Measurements from ENCODE around the gene FERMT2. TPM values are rescaled to one million over a fixed set of nuclear protein-coding genes. Genes with fewer than 3 reads are reported as not detected.

Gene FERMT2
- total RNA-seq, 1 donor from 2014 or later, result 166 TPM

DNA sequence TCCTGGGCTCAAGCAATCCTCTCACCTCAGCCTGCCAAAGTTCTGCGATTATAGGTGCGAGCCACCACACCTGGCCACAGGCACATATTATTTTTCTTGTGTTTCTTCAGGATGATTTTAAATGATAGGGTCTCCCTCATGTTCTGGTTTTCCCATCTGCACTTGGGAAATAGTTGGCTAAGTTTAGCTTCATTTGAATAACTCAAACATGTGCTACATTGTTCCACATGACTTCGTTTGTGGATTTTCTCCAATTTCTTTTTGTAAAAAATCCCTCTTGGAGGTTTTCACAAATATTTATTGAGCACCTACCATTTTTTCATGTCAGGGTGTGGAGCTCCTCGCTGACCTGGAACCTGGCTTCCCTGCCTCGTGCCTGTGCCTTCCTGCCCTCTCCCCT, 104.3 kb downstream of the FERMT2 start:
- Histone ChIP-seq H3K9ac (no peak overlapping the region), H3K36me3 (no peaks in the 10 kb centered on the region), H4K20me1 (ENCODE audit: low read depth) (no peaks in the 10 kb centered on the region), H3K4me3 (no peak overlapping the region), H3K9me3 (ENCODE audit: low read depth) (no peaks in the 10 kb centered on the region), H3K27ac (no peak overlapping the region), H3K79me2 (ENCODE audit: low read depth) (no peaks in the 10 kb centered on the region), H3F3A (ENCODE audit: low read depth) (peaks cover 12% of the 10 kb centered on the region), H3K4me2 (no peak overlapping the region), H2AFZ (replicated peaks) (no peak overlapping the region), H3K27me3 (no peaks in the 10 kb centered on the region), H3K4me1 (peaks cover 12% of the 10 kb centered on the region)
- no peaks in the 10 kb centered on the region for H3K36me3 Mint-ChIP-seq
- no peak overlapping the region for H3K4me3 Mint-ChIP-seq
- no peak overlapping the region for H3K27ac Mint-ChIP-seq
- peaks cover 10% of the 10 kb centered on the region for H3K27me3 Mint-ChIP-seq (ENCODE audit: insufficient read depth, low read depth)
- peaks cover 4% of the 10 kb centered on the region for H3K9me3 Mint-ChIP-seq
- no peak for DNase-seq (ENCODE audit: low spot score)
- H3K4me1 Mint-ChIP-seq, result peaks cover 16% of the 10 kb centered on the region
- no peak for TF ChIP-seq EZH2 (IDR thresholded peaks at IDR 0.05)
- no peak for TF ChIP-seq EZH2phosphoT487 (IDR thresholded peaks at IDR 0.05)
- TF ChIP-seq, protein P1, sequence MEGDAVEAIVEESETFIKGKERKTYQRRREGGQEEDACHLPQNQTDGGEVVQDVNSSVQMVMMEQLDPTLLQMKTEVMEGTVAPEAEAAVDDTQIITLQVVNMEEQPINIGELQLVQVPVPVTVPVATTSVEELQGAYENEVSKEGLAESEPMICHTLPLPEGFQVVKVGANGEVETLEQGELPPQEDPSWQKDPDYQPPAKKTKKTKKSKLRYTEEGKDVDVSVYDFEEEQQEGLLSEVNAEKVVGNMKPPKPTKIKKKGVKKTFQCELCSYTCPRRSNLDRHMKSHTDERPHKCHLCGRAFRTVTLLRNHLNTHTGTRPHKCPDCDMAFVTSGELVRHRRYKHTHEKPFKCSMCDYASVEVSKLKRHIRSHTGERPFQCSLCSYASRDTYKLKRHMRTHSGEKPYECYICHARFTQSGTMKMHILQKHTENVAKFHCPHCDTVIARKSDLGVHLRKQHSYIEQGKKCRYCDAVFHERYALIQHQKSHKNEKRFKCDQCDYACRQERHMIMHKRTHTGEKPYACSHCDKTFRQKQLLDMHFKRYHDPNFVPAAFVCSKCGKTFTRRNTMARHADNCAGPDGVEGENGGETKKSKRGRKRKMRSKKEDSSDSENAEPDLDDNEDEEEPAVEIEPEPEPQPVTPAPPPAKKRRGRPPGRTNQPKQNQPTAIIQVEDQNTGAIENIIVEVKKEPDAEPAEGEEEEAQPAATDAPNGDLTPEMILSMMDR (IDR thresholded peaks at IDR 0.05), result no peak

DNA sequence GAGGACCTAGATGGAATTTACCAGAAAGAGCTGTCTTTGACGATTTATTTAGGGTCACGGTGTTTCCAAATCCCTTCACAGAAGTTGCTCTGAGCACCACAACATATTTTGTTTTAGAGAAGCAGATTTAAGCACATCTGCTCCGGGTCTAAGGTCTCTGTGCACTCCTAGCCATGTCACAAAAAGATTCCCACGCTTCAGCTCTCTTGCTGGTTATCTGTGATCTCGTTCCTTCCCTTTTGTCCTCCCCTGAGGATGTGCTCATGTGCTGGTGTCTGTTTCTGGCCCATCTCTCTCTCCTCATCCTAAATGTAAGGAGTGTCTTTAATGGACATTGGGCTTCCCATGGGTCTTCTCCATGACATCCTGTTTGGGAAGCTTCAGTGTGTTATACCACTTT, 105.8 kb downstream of the FERMT2 start:
- no peak overlapping the region for H3K4me2 ChIP-seq
- TF ChIP-seq EZH2phosphoT487 (IDR thresholded peaks at IDR 0.05), result no peak
- TF ChIP-seq EZH2 (IDR thresholded peaks at IDR 0.05), result no peak
- TF ChIP-seq, protein P1 (IDR thresholded peaks at IDR 0.05), result no peak
- H3K9ac ChIP-seq, result no peak overlapping the region
- H3F3A ChIP-seq (ENCODE audit: low read depth), result peaks cover 12% of the 10 kb centered on the region
- H3K4me3 ChIP-seq, result no peak overlapping the region
- H3K4me1 ChIP-seq, result peaks cover 12% of the 10 kb centered on the region
- H3K27ac ChIP-seq, result no peak overlapping the region
- H4K20me1 ChIP-seq (ENCODE audit: low read depth), result no peaks in the 10 kb centered on the region
- H3K79me2 ChIP-seq (ENCODE audit: low read depth), result no peaks in the 10 kb centered on the region
- H3K36me3 ChIP-seq, result no peaks in the 10 kb centered on the region
- Mint-ChIP-seq H3K36me3 (no peaks in the 10 kb centered on the region), H3K4me3 (no peak overlapping the region), H3K27me3 (ENCODE audit: insufficient read depth, low read depth) (peaks cover 10% of the 10 kb centered on the region), H3K9me3 (peaks cover under 1% of the 10 kb centered on the region), H3K4me1 (peaks cover 16% of the 10 kb centered on the region), H3K27ac (no peak overlapping the region)
- peak overlapping the region; percentile 44 for H2AFZ ChIP-seq (replicated peaks)
- no peaks in the 10 kb centered on the region for H3K9me3 ChIP-seq (ENCODE audit: low read depth)
- DNase-seq (ENCODE audit: low spot score), result no peak
- no peaks in the 10 kb centered on the region for H3K27me3 ChIP-seq

DNA sequence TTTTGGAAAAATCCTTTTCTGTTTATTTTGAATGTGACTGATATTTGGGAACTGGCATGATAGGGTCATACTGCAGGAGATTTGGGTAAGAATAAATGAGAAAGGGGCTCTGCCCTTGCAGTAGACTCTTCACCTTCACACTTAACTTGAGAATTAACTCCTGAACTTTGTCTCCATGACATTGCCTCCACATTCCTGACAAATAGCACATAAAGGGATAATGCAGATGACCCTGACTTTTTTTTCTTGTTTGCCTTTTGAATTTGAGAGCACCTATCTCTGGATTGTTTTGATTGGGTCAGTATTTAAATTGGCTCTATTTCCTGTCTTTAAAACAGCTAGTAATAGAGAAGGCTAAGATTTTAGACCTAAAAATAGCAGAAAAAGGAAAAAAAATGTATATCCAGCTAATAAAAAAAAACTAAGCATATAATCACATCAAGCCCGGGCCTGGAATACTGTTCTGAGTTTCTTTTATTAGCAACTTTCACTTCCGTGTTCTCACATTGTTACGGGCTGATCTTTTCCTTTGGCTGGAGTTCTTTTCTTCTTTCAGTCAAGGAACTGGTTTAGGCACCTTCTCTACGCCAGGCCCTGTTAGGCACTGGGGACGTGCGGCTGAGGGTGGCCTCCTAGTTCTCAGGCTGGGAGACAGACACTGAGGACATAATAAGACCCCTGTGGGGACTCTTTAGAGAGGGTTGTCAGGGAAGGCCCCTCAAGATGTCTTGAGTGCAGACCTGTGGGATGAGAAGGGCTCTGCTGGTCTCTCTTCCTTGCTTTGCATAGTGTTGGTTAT, 106.4 kb downstream of the FERMT2 start:
- H3K27ac ChIP-seq, result no peak overlapping the region
- H3K9ac ChIP-seq, result no peak overlapping the region
- H3K27me3 Mint-ChIP-seq (ENCODE audit: insufficient read depth, low read depth), result peaks cover 10% of the 10 kb centered on the region
- no peaks in the 10 kb centered on the region for H3K36me3 ChIP-seq
- no peak overlapping the region for H3K4me3 ChIP-seq
- no peak for TF ChIP-seq EZH2 (IDR thresholded peaks at IDR 0.05)
- TF ChIP-seq, protein P1 (IDR thresholded peaks at IDR 0.05), result no peak
- TF ChIP-seq EZH2phosphoT487 (IDR thresholded peaks at IDR 0.05), result no peak
- H2AFZ ChIP-seq (replicated peaks), result peak overlapping the region; percentile 44
- peaks cover 5% of the 10 kb centered on the region for H3K9me3 Mint-ChIP-seq
- H3K9me3 ChIP-seq (ENCODE audit: low read depth), result no peaks in the 10 kb centered on the region
- no peaks in the 10 kb centered on the region for H4K20me1 ChIP-seq (ENCODE audit: low read depth)
- H3K4me1 Mint-ChIP-seq, result peaks cover 16% of the 10 kb centered on the region
- no peak overlapping the region for H3K4me2 ChIP-seq
- no peaks in the 10 kb centered on the region for H3K36me3 Mint-ChIP-seq
- no peaks in the 10 kb centered on the region for H3K79me2 ChIP-seq (ENCODE audit: low read depth)
- no peaks in the 10 kb centered on the region for H3K27me3 ChIP-seq
- peaks cover 12% of the 10 kb centered on the region for H3F3A ChIP-seq (ENCODE audit: low read depth)
- H3K4me3 Mint-ChIP-seq, result no peak overlapping the region
- H3K27ac Mint-ChIP-seq, result no peak overlapping the region
- peaks cover 12% of the 10 kb centered on the region for H3K4me1 ChIP-seq
- DNase-seq (ENCODE audit: low spot score), result peak; percentile 33

Measured in neural progenitor cell (in vitro differentiated cells).